ENCODE data around the gene CORO2B.

DNA sequence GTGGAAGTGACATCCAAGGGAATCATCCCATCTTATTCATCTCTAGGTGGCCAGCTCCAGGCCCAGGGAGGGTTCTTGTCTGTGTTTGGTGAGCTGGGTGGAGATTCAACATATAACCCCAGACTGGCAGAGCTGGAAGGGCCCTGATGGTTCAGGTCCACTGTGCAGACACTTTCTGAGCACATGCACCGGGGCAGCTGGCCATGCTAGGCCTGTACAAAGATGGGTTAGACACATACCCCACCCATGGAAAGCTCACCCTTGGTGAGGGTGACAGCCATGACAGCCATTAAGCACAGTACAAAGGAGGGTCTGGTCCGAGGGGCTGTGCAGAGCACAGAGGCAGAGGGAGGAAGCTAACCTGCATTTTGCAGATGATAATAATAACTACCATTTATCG lies 100.4 kb downstream of the CORO2B start:
- TF ChIP-seq, protein P1, sequence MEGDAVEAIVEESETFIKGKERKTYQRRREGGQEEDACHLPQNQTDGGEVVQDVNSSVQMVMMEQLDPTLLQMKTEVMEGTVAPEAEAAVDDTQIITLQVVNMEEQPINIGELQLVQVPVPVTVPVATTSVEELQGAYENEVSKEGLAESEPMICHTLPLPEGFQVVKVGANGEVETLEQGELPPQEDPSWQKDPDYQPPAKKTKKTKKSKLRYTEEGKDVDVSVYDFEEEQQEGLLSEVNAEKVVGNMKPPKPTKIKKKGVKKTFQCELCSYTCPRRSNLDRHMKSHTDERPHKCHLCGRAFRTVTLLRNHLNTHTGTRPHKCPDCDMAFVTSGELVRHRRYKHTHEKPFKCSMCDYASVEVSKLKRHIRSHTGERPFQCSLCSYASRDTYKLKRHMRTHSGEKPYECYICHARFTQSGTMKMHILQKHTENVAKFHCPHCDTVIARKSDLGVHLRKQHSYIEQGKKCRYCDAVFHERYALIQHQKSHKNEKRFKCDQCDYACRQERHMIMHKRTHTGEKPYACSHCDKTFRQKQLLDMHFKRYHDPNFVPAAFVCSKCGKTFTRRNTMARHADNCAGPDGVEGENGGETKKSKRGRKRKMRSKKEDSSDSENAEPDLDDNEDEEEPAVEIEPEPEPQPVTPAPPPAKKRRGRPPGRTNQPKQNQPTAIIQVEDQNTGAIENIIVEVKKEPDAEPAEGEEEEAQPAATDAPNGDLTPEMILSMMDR (IDR thresholded peaks at IDR 0.05; ENCODE audit: low read depth, low read length): no peak
- TF ChIP-seq POLR2A (IDR thresholded peaks at IDR 0.05; ENCODE audit: extremely low read depth, insufficient read length): no peak
- TF ChIP-seq, protein P2, sequence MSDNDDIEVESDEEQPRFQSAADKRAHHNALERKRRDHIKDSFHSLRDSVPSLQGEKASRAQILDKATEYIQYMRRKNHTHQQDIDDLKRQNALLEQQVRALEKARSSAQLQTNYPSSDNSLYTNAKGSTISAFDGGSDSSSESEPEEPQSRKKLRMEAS (IDR thresholded peaks at IDR 0.05; ENCODE audit: low read depth, low read length): no peak
